ENCODE data around the gene DCDC1.

DCDC1 gene

DNA sequence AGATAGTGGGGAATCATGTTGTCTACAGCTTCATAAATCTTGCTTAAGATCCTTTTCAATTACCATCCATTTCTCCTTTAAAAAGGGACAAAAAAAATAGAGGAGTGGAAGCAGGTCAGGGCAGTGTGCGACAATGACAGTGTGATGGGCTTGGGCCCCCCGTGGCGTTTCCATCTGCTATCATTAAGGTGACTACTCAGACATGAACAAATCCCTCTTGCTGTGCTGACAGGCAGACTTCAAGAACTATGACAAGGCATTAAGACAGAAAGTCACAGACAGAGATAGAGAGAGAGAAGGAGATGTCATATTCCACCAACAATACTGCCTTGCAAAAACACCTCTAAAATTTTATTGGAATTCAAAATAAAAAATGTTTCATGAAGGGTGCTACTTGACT lies 263.2 kb downstream of the DCDC1 start:
- no peak for DNase-seq (ENCODE audit: low read depth in 2 of 2)

DNA sequence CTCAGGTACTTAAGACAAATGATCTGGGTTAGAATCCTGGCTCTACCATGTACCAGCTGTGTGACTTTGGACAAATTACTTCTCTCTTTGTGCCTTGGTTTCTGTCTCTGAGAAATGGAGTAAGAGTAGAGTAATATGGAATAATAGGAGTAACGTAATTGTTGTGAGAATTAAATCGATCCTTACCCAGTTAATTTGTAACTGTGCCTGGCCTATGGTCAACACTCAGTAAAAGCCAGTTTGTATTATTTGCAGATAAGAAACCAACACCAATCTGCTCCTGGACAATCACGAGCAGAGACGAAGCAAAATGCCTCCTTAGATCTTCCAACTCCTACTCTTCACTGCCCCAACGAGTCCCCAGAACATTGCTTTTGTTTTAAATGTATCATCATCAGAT lies 266.7 kb downstream of the DCDC1 start:
- no peak for DNase-seq (ENCODE audit: low read depth in 2 of 2)

DNA sequence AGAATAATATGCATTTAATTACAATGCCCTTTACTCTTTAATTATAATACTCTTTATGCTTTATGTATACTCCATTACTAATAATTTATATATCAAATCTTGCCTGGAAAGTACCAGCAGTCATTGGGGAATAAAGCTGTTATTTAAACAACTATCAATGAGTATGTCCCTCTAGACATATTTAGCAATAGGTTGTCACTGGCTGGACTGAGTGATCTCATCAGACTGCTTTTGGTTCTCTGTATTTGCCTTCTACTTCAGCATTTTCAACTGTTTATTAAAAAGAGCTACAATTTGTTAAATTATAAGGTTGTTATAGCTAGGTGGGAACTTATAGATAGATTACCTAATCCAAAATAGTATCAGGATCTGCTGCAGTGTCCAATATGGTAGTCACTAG lies 267.2 kb downstream of the DCDC1 start:
- DNase-seq (ENCODE audit: low read depth in 2 of 2), result no peak

DNA sequence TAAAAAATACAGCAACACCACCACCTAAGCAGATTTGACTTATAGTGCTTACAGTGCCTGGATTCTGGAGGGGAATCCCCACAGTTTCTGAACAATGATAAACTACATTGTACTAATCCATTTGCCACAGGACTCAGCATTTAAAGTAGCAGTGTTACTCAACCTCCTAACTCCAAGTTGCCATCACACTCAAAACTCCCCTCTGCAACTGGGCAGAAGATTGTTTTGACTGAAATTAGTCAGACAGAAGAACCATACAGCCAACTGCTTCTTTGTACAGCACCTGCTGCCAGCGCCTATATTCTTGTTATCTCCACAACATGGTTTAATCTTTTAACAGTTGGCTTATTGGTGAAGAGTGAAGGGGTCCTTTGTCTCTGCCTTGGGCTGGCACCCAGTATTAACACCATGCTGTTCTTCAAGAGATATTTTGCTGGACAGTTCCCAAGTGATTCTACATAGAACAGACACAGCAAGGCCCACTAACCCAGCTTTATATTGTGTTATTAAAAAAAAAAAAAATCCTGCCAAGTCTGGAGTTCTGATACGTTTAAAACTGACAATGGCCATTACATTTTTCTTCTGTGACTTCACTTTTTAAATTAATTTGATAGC lies 273.2 kb downstream of the DCDC1 start:
- DNase-seq (ENCODE audit: low read depth in 2 of 2), result no peak

DNA sequence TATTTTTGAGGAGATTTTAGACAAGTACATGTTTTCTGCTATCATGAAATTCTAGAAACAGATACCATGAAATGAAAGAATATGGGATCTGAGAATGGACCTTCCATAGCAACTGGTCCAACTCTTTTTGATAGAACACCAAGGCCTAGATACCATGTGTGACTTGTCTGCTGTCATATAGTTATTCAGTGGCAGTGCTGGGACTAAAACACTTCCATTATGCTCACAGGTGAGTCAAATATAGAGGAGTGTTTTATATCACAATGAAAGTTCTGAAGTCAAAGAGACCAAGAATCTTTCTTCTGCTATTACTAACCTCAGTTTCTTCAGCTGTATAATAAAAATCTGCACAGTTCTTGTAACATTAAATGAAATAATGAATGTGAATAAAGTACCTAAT lies 276.9 kb downstream of the DCDC1 start:
- DNase-seq (ENCODE audit: low read depth in 2 of 2), result no peak

DNA sequence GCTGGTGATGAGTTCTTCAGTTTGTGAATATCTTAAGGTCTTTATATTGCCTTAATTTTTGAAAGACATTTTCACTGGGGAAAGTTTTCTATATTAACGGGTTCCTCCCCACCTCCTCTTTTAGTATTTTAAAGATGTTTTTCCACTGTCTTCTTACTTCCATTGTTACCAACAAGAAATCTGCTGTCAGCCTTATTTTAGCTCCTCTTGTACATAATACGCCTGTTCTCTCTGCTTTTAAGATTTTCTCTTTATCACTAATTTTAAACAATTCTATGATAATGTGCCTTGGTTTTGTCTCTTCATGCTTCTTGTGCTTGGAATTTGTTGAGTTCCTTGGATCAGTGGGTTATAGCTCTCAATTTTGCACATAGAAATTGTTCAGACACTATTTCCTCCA lies 280.4 kb downstream of the DCDC1 start:
- DNase-seq (ENCODE audit: low read depth in 2 of 2), result no peak

DNA sequence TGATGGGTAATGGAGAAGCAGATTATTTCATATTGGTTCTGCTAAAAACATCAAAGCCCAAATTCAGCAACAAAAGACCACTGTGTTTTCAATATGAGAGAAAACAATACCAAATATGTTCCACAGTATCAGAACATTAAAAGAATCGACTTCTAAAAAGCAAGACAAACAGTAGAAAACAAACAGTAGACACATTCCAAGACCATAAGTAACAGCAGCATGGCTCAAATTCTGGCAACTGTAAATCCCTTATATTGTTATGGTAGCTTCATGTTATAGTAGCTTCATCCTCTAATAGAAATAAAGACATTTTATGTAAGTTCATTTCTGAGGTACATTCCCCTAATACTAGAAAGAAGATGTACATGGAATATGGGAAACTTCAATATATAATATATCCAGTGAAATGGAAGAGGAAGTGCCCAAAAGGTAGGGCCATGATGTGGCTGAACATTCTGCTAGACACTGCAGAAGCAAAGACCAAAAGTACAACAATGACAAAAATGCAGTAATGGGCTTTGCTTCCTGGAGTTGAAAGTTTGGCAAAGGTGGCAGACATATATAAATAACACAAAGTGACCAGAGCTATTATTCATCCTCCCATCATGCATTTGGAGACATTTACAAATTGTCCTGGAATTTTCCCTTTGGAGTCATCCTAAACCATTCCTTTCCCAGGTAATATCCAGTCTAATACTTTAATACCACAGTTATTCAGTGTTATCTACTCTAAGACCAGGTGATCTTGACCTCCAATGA lies 299.9 kb downstream of the DCDC1 start:
- no peak for DNase-seq (ENCODE audit: low read depth in 2 of 2)

DNA sequence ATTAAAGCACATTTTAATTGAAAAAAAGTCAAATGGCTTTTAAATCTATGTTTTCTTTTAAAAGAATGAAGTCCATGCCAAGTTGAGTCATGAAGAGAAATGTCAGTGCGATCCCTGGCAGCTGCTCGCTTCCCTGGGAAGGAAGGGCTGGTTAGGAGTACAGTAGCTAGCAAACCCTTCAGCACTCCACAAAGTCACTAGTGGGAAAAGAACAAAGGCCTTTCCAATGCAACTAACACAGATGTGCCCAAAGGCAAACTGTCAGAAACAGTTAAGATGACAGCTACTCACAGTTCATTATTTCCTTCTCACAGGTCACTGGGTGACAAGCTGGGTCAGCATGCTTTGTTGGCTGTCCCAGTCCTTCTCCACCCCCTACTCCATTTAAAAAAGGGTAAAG lies 308.7 kb downstream of the DCDC1 start:
- DNase-seq (ENCODE audit: low read depth in 2 of 2), result no peak

DNA sequence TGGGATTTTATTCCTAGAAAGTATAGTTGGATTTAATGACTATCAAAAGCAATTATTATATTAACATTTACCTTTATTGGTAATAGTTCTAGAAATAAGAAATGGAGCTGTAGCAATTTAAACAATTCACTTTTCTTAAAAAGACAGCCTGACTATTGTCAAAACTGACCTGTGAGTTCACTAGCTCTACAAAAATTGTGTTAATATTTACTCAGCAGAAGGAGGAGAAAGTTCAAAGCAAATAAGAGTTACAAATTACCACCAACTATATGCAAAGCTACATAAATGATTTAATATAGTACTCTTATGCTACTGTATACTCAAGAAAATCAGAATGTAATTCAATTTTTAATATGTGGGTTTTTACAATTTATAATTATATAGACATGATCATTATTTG lies 310.0 kb downstream of the DCDC1 start:
- no peak for DNase-seq (ENCODE audit: low read depth in 2 of 2)

DNA sequence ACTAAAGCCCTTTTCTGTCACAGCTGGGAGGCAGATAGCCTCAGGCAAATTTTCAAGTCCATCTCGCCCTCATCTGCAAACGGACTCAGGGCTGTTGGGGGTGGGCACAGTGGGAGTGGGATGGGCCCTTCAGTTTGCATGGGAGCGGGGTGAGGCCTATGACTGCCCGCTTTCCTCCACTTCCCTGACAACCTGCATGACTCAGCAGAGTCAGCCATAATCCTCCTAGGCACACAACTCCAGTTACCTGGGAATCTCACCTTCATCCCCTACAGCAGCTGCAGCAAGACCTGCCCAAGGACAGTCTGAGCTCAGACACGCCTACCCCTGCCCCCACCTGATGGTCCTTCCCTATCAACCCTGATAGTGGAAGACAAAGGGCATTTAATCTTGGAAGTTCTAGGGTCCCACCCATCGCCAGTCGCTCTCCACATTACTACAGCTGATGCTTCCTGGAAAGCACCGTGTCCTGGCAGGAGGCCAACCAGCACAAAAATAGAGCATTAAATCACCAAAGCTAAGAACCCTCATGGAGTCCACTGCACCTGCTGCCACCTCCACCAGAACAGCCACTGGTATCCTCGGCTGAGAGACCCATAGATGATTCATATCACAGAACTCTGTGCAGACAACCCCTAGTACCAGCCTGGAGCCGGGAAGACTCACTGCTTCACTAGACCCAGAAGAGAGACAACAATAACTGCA lies 319.3 kb downstream of the DCDC1 start:
- DNase-seq (ENCODE audit: low read depth in 2 of 2), result no peak

DNA sequence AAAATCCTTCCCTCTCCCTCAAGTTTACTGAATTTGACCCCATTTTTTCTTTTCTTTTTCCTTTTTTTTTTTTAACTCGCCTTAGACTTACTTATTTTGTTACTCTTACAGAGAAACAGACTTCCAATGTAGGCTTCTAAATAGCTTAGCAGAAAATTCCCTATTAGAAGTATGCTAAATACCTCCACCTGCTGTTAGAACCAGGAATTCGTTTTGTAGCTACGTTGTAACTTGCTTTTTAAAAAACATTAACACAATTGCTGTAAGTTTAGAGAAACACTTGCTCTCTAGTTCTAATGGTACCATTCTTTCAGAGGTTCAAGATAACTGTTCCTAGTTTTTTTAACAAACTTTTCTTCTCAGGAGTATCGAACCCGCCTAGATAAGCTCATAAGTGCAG lies 324.2 kb downstream of the DCDC1 start:
- DNase-seq (ENCODE audit: low read depth in 2 of 2), result no peak

DNA sequence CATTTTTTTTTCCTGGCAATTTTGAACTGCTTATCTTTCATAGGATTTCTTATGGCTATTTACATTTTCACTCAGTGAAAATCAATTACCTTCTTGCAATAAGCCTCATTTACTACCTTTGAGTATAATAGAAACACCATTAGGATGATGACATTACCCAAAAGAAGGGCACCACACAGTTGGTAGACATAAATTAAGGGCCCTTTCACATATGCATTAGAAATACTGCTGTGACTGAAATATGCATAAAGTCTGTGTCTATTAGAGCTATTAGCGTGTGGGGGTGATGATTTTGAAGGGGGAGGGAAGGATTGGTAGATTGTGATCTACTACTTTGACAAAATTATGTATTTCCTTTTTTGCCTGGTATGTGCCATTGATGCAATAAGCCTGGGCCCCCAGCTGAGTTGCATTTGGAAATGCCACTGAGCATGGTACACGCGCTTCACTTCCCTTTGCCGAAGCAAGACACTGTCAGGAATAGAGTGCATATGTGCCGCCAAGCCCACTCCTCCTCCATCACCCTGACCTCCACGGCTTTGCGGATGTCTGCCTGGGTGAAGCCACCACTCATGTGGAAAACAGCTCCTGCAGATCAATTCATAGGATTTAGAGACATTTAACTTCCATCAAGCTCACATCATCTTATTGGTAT lies 339.3 kb downstream of the DCDC1 start:
- DNase-seq (ENCODE audit: low read depth in 2 of 2), result no peak

DNA sequence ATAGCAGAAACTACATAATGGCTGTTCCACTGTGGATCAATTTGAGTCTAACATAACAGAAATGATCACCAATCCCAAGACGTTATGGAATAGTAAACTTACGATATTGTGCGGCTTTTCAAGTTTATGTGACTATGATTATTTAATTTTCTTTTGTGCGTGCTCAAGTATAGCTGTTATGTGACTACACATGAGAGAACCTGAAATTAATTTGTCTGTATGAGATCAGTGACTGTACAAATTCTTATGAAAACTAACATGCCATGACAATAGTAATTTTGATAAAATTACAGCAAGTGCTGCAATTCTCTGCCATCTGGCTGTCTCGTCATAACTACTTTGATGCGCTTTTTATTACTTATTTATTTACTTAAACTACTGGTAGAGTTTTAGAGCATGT lies 343.2 kb downstream of the DCDC1 start:
- no peak for DNase-seq (ENCODE audit: low read depth in 2 of 2)

DNA sequence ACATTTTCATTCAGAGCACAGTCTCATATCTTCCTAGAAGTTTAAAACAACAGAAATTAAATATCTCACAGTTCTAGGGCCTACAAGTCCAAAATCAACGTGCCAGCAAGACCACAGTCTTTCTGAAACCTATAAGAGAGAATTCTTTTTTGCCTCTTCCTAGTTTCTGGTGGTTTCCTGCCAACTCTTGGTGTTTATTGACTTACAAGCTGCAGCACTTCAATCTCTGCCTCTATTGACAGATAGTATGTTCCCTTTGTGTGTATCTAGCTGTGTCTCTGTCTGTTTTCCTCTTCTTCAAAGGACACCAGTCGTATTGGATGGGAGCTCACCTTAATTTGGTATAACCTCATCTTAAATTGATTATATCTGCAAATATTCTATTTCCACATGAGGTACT lies 347.5 kb downstream of the DCDC1 start:
- no peak for DNase-seq (ENCODE audit: low read depth in 2 of 2)

DNA sequence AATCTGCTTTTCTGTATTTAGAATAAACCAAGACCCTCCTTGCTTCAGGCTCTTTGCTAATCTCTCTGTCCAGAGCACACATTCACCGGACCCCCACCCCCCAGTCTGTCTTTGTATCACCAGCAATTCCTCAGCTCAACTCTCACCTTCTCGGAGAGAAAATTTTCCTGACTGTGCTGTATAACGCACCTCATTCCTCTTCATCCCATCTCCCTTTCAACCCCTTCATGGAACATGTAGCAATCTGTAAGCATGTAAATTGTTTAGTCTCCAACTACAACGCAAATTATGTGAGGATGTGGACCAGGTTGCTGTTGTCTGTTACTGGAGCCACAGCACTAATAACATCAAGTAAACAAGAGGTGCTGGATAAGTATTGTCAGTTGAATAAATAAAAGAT lies 349.8 kb downstream of the DCDC1 start:
- no peak for DNase-seq (ENCODE audit: low read depth in 2 of 2)

DNA sequence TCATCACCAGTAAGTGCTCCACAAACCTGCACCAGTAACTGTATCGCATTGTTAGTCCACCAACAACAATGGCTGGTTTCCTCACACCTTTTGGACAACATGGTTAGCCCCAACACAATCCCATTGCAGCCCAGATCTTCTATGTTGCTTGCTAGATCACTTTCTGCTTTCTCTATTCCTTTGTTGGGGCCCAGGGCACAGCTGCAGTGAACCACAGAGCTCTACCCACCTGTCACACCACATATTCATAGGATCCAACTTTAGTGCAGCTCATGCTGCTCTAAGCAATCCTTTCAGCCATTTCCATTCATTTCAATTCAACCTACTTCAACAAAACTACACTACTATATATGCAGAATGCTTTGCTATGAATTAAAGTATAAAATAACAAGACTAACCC lies 364.3 kb downstream of the DCDC1 start:
- no peak for DNase-seq (ENCODE audit: low read depth in 2 of 2)

DNA sequence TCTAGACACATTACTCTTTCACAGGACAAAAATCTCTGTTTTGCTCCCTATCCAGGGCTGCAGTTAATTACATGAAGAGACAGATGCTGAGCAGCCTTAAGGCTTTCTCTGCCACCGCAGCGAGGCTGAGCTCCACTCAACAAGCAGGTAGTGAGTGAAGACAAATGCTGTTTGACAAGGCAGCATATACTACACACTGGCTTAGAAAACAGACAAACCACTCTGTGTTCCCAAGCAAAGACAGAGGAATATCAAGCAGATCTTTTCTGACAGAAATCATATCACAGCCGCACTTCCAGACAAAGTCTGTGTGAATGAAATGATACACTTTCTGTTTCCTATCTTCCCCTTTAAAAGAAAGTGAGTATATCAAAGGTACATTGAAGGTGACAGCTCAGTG lies 368.1 kb downstream of the DCDC1 start:
- DNase-seq (ENCODE audit: low read depth in 2 of 2), result no peak

DNA sequence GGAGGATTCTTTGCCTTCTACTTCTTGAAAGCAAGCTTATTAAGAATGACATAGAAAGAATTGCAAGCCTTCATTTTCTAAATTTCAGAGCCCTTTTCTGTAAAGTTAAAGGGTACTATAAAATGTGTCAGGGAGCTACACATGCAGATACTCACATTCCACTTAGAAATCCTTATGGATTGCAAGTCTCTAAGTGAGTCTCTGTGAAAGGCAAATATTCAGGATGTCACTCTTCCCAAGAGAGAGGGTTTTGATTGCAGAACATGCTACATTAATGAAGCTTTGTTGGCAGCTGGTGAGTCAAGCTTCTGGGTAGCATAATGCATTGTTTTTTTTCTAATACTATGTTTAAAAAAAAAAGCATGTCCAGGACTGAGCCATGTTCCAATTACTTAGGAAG lies 369.2 kb downstream of the DCDC1 start:
- no peak for DNase-seq (ENCODE audit: low read depth in 2 of 2)

DNA sequence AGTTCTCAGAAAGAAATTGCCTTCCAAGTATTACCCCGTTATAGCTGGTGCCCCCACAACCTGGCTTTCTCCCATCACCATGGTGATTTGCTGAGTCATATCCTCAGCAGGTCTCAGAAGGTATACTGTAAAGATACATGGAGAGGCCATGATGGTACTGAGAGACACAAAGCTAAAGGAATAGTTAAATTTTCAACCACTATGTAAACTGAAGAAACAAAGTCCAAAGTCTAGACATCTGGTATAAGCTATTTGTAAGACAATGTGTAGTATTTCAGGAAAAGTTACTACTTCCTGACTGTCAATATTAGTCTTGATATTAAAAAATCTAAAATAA lies 377.1 kb downstream of the DCDC1 start:
- no peak for DNase-seq (ENCODE audit: low read depth in 2 of 2)

DNA sequence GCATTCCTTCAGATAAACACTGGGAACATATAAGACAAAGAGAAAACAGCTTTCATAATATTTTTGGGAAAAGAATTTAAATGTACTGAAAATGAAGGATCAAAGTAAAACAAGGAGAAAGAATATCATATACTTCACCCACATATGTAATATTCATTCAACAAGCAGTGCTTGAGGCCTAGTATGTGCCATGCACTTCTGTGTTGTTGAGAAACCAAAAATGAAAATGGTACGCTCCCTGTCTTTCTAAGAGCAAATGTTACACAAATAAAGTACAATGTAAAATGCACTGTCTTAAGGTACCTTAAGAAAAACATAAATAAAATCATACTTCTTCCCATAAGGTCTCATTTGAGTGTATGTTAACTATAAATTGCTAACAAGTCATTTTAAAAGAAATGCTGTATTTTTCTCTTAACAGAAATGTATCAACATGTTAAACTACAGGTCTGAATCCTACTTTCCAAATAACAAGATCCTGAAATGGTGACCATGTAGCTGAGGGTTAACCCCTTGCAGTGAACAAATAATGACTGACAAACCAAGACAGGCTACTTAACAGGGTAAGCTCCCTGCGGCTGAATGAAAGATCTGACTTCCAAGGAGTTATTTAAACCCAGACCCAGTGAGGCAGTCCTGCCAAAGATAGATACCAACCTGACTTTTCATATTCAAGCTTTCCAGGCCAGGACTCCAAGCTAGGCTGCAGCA lies 377.6 kb downstream of the DCDC1 start:
- DNase-seq (ENCODE audit: low read depth in 2 of 2), result no peak

DNA sequence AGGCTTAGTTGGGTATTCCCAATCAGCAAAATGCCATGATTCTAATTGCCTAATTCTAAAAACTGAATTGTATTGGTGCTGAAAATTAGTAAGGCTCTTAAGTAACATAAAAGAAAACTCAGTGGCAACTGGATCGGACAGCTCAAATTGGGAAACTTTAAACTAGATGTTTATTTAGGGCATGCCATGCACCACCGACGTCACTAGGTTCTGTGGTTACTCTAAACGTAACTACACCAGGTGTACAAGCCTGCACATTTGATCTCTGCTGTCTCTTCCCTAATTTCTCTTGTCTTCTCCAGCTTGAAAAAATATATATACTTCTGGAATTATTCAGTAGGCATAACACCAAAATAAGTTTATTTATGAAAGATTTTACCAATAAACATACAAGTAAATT lies 378.2 kb downstream of the DCDC1 start:
- no peak for DNase-seq (ENCODE audit: low read depth in 2 of 2)

DNA sequence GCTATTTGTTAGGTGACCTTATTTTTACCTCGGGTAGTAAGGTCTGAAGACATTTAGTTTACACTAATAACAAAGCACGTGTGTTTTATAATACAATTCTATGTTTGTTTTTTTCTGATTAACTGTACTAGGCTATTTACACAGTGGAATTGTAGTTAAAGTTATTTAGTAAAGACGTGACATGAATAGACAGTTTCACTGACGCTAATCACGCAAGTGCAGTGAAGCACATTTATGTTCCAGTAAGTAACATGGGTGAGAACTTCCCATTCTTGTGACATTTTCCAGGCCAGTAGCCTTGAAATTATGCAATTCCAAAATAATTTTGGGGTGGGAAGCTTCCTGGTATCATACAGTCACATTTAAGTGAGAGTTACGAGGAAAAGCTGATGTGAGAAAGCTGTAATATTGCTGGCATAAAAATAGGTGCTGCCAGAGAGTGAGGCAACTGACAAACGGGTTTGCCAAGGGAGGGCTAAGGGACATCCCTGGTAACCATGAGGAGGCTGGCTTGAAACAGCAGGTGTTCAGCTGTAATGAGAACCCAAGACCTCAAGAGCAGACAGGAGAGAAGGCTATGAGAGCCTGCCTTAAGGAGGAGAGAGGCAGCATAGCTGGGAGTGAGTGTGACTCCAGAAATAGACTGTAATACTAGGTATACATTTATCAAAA lies 378.8 kb downstream of the DCDC1 start:
- no peak for DNase-seq (ENCODE audit: low read depth in 2 of 2)
